ENCODE measurements around the gene SCO1. TPM values are rescaled to one million over a fixed set of nuclear protein-coding genes. Genes with fewer than 3 reads are reported as not detected.

Gene SCO1
- total and polyA plus RNA-seq, 4 donors = 18.0 to 33.2 (median 22.8) TPM

DNA sequence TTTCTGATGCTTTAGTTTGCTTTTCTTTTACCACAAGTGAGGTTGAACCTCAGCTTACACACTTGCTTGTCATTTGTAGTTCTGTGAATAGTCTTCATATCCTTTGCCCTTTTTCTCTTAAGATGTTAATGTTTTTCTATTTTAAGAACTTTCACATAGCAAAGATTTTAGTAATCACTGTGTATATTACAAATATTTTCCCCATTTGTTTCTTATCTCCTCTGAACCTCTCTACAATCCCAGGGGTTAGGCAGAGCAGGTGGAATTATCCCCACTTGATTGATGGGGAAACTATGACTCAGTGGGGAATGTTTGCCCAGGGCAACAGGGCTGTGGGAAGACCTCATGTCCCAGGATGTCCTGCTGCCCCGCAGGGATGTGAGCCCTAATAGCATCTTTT lies 28.6 kb downstream of the SCO1 start:
- H3K27ac ChIP-seq (ENCODE audit: low read depth in 1 of 2, low read length in 2 of 2) = no peak overlapping the region
- no peak overlapping the region for H3K9ac ChIP-seq (ENCODE audit: low read depth in 1 of 2, low read length in 2 of 2)
- no peaks in the 10 kb centered on the region for H3K36me3 ChIP-seq (ENCODE audit: control insufficient read depth in 4 of 4, insufficient read depth in 3 of 4, low read depth in 1 of 4, low read length in 3 of 4)
- no peak for TF ChIP-seq EGR1 (IDR thresholded peaks at IDR 0.05; ENCODE audit: low read depth in 2 of 2)
- TF ChIP-seq ZBTB33 (IDR thresholded peaks at IDR 0.05) = no peak
- no peak for TF ChIP-seq RXRA (IDR thresholded peaks at IDR 0.05)
- TF ChIP-seq CTCF (IDR thresholded peaks at IDR 0.05; ENCODE audit: low read depth, low read length, missing input control) = no peak
- TF ChIP-seq ATF3 (IDR thresholded peaks at IDR 0.05) = no peak
- TF ChIP-seq REST (IDR thresholded peaks at IDR 0.05) = no peak
- no peak for TF ChIP-seq MAX (IDR thresholded peaks at IDR 0.05)
- no peak for TF ChIP-seq HNF4G (IDR thresholded peaks at IDR 0.05)
- no peak for TF ChIP-seq TAF1 (conservative IDR thresholded peaks at IDR 0.05)
- TF ChIP-seq FOXA2 (IDR thresholded peaks at IDR 0.05) = no peak
- H3K9me3 ChIP-seq (ENCODE audit: control insufficient read depth in 4 of 4, low read length in 3 of 4) = no peaks in the 10 kb centered on the region
- no peak for DNase-seq (ENCODE audit: low spot score)
- H3K4me3 ChIP-seq (ENCODE audit: low read depth in 1 of 3, low read length in 3 of 3) = no peak overlapping the region
- H3K4me1 ChIP-seq (ENCODE audit: control insufficient read depth in 4 of 4, insufficient read depth in 4 of 4, low read length in 3 of 4) = no peaks in the 10 kb centered on the region
- no peaks in the 10 kb centered on the region for H3K27me3 ChIP-seq (ENCODE audit: control insufficient read depth in 4 of 4, insufficient read depth in 4 of 4, low read length in 3 of 4)
- WGBS = 86% methylated on average over 1 of the region's 1 CpG

DNA sequence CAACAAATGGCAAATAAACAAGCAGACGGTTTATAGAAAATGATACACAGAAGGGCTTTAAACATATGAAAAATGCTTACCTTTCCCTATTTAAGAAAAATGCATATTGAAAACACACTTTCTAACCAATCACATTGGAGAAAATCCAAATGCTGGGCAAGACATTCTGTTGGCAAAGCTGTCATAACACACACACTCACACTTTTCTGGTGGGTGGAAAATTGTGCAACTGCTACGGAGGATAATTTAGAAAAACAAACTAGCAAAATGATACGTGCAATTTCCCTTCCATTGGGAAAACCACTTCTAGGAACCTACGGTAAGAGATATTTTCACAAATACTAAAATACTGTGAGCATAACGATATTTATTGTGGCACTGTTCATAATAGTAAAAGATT lies 30.4 kb downstream of the SCO1 start:
- no peaks in the 10 kb centered on the region for H3K4me1 ChIP-seq (ENCODE audit: control insufficient read depth in 4 of 4, insufficient read depth in 4 of 4, low read length in 3 of 4)
- H3K36me3 ChIP-seq (ENCODE audit: control insufficient read depth in 4 of 4, insufficient read depth in 3 of 4, low read depth in 1 of 4, low read length in 3 of 4) = no peaks in the 10 kb centered on the region
- DNase-seq (ENCODE audit: low spot score) = no peak
- H3K27ac ChIP-seq (ENCODE audit: low read depth in 1 of 2, low read length in 2 of 2) = no peak overlapping the region
- no peaks in the 10 kb centered on the region for H3K9me3 ChIP-seq (ENCODE audit: control insufficient read depth in 4 of 4, low read length in 3 of 4)
- 77% methylated on average over 5 of the region's 5 CpGs for WGBS
- H3K27me3 ChIP-seq (ENCODE audit: control insufficient read depth in 4 of 4, insufficient read depth in 4 of 4, low read length in 3 of 4) = no peaks in the 10 kb centered on the region
- H3K9ac ChIP-seq (ENCODE audit: low read depth in 1 of 2, low read length in 2 of 2) = no peak overlapping the region
- H3K4me3 ChIP-seq (ENCODE audit: low read depth in 1 of 3, low read length in 3 of 3) = no peak overlapping the region
- TF ChIP-seq MAX (IDR thresholded peaks at IDR 0.05) (no peak), TAF1 (conservative IDR thresholded peaks at IDR 0.05) (no peak), REST (IDR thresholded peaks at IDR 0.05) (no peak), YY1 (IDR thresholded peaks at IDR 0.05) (no peak), RXRA (IDR thresholded peaks at IDR 0.05) (no peak), FOXA1 (IDR thresholded peaks at IDR 0.05) (no peak), ZBTB33 (IDR thresholded peaks at IDR 0.05) (no peak), SP1 (IDR thresholded peaks at IDR 0.05) (no peak), HNF4A (conservative IDR thresholded peaks at IDR 0.05) (no peak), EGR1 (IDR thresholded peaks at IDR 0.05; ENCODE audit: low read depth in 2 of 2) (no peak), FOXA2 (IDR thresholded peaks at IDR 0.05) (no peak), JUND (IDR thresholded peaks at IDR 0.05) (no peak), ATF3 (IDR thresholded peaks at IDR 0.05) (no peak)
